ENCODE measurements around the gene LRRTM4.

GRCh38 chr2:77016443-77017354 lies 505.5 kb downstream of the LRRTM4 start:
- TF ChIP-seq TCF7L2 (IDR thresholded peaks at IDR 0.05; ENCODE audit: low read depth, low read length) (no peak), POLR2AphosphoS5 (IDR thresholded peaks at IDR 0.05; ENCODE audit: low read depth, low read length) (no peak)
- TF ChIP-seq, protein P1, sequence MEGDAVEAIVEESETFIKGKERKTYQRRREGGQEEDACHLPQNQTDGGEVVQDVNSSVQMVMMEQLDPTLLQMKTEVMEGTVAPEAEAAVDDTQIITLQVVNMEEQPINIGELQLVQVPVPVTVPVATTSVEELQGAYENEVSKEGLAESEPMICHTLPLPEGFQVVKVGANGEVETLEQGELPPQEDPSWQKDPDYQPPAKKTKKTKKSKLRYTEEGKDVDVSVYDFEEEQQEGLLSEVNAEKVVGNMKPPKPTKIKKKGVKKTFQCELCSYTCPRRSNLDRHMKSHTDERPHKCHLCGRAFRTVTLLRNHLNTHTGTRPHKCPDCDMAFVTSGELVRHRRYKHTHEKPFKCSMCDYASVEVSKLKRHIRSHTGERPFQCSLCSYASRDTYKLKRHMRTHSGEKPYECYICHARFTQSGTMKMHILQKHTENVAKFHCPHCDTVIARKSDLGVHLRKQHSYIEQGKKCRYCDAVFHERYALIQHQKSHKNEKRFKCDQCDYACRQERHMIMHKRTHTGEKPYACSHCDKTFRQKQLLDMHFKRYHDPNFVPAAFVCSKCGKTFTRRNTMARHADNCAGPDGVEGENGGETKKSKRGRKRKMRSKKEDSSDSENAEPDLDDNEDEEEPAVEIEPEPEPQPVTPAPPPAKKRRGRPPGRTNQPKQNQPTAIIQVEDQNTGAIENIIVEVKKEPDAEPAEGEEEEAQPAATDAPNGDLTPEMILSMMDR (IDR thresholded peaks at IDR 0.05) = no peak
- TF ChIP-seq, protein P2, sequence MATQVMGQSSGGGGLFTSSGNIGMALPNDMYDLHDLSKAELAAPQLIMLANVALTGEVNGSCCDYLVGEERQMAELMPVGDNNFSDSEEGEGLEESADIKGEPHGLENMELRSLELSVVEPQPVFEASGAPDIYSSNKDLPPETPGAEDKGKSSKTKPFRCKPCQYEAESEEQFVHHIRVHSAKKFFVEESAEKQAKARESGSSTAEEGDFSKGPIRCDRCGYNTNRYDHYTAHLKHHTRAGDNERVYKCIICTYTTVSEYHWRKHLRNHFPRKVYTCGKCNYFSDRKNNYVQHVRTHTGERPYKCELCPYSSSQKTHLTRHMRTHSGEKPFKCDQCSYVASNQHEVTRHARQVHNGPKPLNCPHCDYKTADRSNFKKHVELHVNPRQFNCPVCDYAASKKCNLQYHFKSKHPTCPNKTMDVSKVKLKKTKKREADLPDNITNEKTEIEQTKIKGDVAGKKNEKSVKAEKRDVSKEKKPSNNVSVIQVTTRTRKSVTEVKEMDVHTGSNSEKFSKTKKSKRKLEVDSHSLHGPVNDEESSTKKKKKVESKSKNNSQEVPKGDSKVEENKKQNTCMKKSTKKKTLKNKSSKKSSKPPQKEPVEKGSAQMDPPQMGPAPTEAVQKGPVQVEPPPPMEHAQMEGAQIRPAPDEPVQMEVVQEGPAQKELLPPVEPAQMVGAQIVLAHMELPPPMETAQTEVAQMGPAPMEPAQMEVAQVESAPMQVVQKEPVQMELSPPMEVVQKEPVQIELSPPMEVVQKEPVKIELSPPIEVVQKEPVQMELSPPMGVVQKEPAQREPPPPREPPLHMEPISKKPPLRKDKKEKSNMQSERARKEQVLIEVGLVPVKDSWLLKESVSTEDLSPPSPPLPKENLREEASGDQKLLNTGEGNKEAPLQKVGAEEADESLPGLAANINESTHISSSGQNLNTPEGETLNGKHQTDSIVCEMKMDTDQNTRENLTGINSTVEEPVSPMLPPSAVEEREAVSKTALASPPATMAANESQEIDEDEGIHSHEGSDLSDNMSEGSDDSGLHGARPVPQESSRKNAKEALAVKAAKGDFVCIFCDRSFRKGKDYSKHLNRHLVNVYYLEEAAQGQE (IDR thresholded peaks at IDR 0.05; ENCODE audit: insufficient read depth in 1 of 2, low read depth in 2 of 2, low read length in 1 of 2) = no peak
